HUES48 (cell line): ENCODE measurements around the gene LOXL1.

ENCODE experiments used
- H3K27ac ChIP-seq: one replicate; pipeline ENCODE4 v1.7.0; 2013; ENCODE audit warnings: low read depth, low read length, inconsistent platforms
- H3K27me3 ChIP-seq: 2 replicates; pipeline ENCODE4 v1.6.1; 2013; ENCODE audit warnings: mild to moderate bottlenecking, low read length; ENCODE audit not compliant: control insufficient read depth, insufficient read depth
- H3K36me3 ChIP-seq: 2 replicates; pipeline ENCODE4 v1.6.1; 2013; ENCODE audit warnings: low read length; ENCODE audit not compliant: control insufficient read depth, insufficient read depth
- H3K4me1 ChIP-seq: 2 replicates; pipeline ENCODE4 v1.6.1; 2013; ENCODE audit warnings: mild to moderate bottlenecking, low read length; ENCODE audit not compliant: control insufficient read depth, insufficient read depth
- H3K4me3 ChIP-seq: 2 replicates; pipeline ENCODE4 v1.5.1; 2013; ENCODE audit warnings: mild to moderate bottlenecking, low read depth, low read length
- H3K9ac ChIP-seq: 2 replicates; pipeline ENCODE4 v1.6.1; 2013; ENCODE audit warnings: mild to moderate bottlenecking, low read depth, low read length, moderate library complexity
- H3K9me3 ChIP-seq: 2 replicates; pipeline ENCODE4 v1.6.1; 2013; ENCODE audit warnings: low read length; ENCODE audit not compliant: control insufficient read depth, insufficient read depth

Gene LOXL1

DNA sequence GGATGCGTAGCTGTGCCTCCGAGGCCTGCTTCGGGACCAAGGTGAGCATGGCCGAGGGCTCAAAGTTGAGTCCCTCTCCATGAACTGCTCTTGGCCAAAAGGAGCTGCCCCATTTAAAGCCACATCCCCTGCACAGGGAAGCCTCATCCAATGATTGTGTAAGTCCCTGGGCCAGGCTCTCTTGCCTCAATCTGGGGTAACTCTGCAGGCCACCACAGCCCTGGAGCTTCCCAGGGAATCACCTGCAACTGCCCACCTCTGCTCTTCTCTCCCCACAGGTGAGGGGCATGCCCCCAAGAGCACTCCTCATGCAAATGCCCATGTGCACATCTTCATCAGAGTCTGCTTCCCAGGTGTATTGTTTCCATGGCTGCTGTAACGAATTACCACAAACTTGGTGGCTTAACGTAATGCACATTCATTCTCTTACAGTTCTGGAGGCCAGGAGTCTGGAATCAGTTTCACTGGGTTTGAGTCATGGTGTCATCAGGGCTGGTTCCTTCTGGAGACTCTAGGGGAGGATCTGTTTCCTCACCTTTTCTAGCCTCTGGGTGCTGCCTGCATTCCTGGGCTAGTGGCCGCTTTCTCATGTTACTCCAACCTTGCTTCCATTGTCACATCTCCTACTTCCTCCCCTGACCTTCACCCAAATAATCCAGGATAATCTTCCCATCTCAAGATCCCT is 25.0 kb upstream of the LOXL1 start:
- Histone ChIP-seq H3K36me3 (no peaks in the 10 kb centered on the region), H3K9ac (no peak overlapping the region), H3K4me3 (no peak overlapping the region), H3K4me1 (peaks cover 8% of the 10 kb centered on the region; the same call in 1 of the 2 replicates), H3K9me3 (no peaks in the 10 kb centered on the region), H3K27ac (no peak overlapping the region), H3K27me3 (no peaks in the 10 kb centered on the region)

- no peaks in the 10 kb centered on the region for H3K36me3 ChIP-seq
- no peaks in the 10 kb centered on the region for H3K27me3 ChIP-seq
- peaks cover 8% of the 10 kb centered on the region; the same call in 1 of the 2 replicates for H3K4me1 ChIP-seq
- H3K9me3 ChIP-seq, result no peaks in the 10 kb centered on the region
- no peak overlapping the region for H3K4me3 ChIP-seq
- no peak overlapping the region for H3K27ac ChIP-seq
- H3K9ac ChIP-seq, result no peak overlapping the region
Observed at GRCh38 chr15:73902121-73903020, 23.9 kb upstream of the LOXL1 start.

- Histone ChIP-seq H3K27ac (no peak overlapping the region), H3K4me1 (peaks cover 8% of the 10 kb centered on the region; the same call in 1 of the 2 replicates), H3K36me3 (no peaks in the 10 kb centered on the region), H3K9me3 (no peaks in the 10 kb centered on the region), H3K9ac (no peak overlapping the region), H3K27me3 (no peaks in the 10 kb centered on the region), H3K4me3 (no peak overlapping the region)
Observed at GRCh38 chr15:73904026-73904815, 22.0 kb upstream of the LOXL1 start.

- Histone ChIP-seq H3K36me3 (no peaks in the 10 kb centered on the region), H3K27me3 (no peaks in the 10 kb centered on the region), H3K4me3 (no peak overlapping the region), H3K27ac (no peak overlapping the region), H3K9ac (no peak overlapping the region), H3K4me1 (peaks cover 8% of the 10 kb centered on the region; the same call in 1 of the 2 replicates), H3K9me3 (no peaks in the 10 kb centered on the region)
Observed at GRCh38 chr15:73905225-73905827, 20.9 kb upstream of the LOXL1 start.

- Histone ChIP-seq H3K4me1 (peaks cover 14% of the 10 kb centered on the region; the same call in 1 of the 2 replicates), H3K9me3 (no peaks in the 10 kb centered on the region), H3K9ac (no peak overlapping the region), H3K36me3 (no peaks in the 10 kb centered on the region), H3K27ac (no peak overlapping the region), H3K4me3 (no peak overlapping the region), H3K27me3 (no peaks in the 10 kb centered on the region)
Observed at GRCh38 chr15:73906346-73907034, 19.8 kb upstream of the LOXL1 start.

GRCh38 chr15:73907035-73907408 is 19.2 kb upstream of the LOXL1 start:
- Histone ChIP-seq H3K9ac (no peak overlapping the region), H3K4me3 (no peak overlapping the region)

GRCh38 chr15:73908030-73908821 is 18.0 kb upstream of the LOXL1 start:
- Histone ChIP-seq H3K4me1 (peaks cover 7% of the 10 kb centered on the region; the same call in 1 of the 2 replicates), H3K9me3 (no peaks in the 10 kb centered on the region), H3K9ac (no peak overlapping the region), H3K36me3 (no peaks in the 10 kb centered on the region), H3K27me3 (no peaks in the 10 kb centered on the region), H3K4me3 (no peak overlapping the region), H3K27ac (no peak overlapping the region)

More at GRCh38 chr15:73907035-73907408, 19.2 kb upstream of the LOXL1 start:
- no peak overlapping the region for H3K27ac ChIP-seq
- H3K36me3 ChIP-seq, result no peaks in the 10 kb centered on the region
- H3K4me1 ChIP-seq, result peaks cover 14% of the 10 kb centered on the region; the same call in 1 of the 2 replicates
- H3K27me3 ChIP-seq, result no peaks in the 10 kb centered on the region
- no peaks in the 10 kb centered on the region for H3K9me3 ChIP-seq

GRCh38 chr15:73908822-73909122 is 17.5 kb upstream of the LOXL1 start:
- Histone ChIP-seq H3K36me3 (no peaks in the 10 kb centered on the region), H3K4me1 (peaks cover 6% of the 10 kb centered on the region; the same call in 1 of the 2 replicates), H3K4me3 (no peak overlapping the region), H3K27me3 (no peaks in the 10 kb centered on the region), H3K27ac (no peak overlapping the region), H3K9me3 (no peaks in the 10 kb centered on the region), H3K9ac (no peak overlapping the region)

DNA sequence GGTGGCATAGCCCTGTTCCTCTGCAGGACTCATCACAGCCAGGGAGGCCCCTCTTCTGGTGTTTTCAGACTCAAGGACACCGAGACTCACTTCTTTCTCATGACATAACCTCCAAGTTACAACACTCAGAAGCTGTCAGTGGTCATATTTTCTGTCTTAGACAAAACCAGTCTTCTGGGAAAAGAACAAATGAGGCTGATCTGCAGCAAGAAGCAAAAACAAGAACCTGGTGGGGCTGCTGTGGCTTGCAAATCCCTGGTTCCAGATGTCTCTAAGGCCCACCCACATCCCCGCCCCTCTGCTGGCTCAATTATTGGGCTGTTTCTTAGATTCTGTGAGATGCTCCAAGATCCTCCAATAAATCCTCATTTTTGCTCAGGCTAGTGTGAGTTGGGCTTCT is 16.6 kb upstream of the LOXL1 start:
- H3K4me1 ChIP-seq, result peaks cover 6% of the 10 kb centered on the region; the same call in 1 of the 2 replicates
- H3K9me3 ChIP-seq, result no peaks in the 10 kb centered on the region
- H3K27ac ChIP-seq, result no peak overlapping the region
- no peak overlapping the region for H3K9ac ChIP-seq
- H3K36me3 ChIP-seq, result no peaks in the 10 kb centered on the region
- H3K27me3 ChIP-seq, result no peaks in the 10 kb centered on the region
- H3K4me3 ChIP-seq, result no peak overlapping the region
